Measurements from ENCODE around the gene RAB30. TPM values are rescaled to one million over a fixed set of nuclear protein-coding genes. Genes with fewer than 3 reads are reported as not detected.

The RAB30 gene
- polyA plus RNA-seq, 3 donors = 0.11 to 0.67 (median 0.54) TPM

- no peak overlapping the region for H3K9ac ChIP-seq (ENCODE audit: insufficient read depth, low read length, poor library complexity, severe bottlenecking)
- H3K36me3 ChIP-seq (replicated peaks in 1 of 2; ENCODE audit: control insufficient read depth in 1 of 2, insufficient read depth in 2 of 2, low read length in 2 of 2) = no peaks in the 10 kb centered on the region
- H3K4me1 ChIP-seq (ENCODE audit: control insufficient read depth in 1 of 2, insufficient read depth in 2 of 2, low read length in 2 of 2) = no peaks in the 10 kb centered on the region
- H4K20me1 ChIP-seq (ENCODE audit: insufficient read depth, low read length) = no peaks in the 10 kb centered on the region
- H3K4me3 ChIP-seq (replicated peaks in 1 of 3; ENCODE audit: low read depth in 2 of 3, low read length in 3 of 3) = no peak overlapping the region
- no peak overlapping the region for H3K4me2 ChIP-seq (replicated peaks; ENCODE audit: extremely low read depth, low read length, poor library complexity, severe bottlenecking)
- H3K27me3 ChIP-seq (ENCODE audit: control insufficient read depth in 2 of 2, insufficient read depth in 2 of 2, low read length in 2 of 2) = no peaks in the 10 kb centered on the region
- H2AFZ ChIP-seq (ENCODE audit: insufficient read depth, low read depth, low read length, poor library complexity, severe bottlenecking) = no peak overlapping the region
- TF ChIP-seq CTCF (IDR thresholded peaks at IDR 0.05) = no peak
- Mint-ChIP-seq H3K27ac (no peak overlapping the region), H3K4me3 (no peak overlapping the region), H3K27me3 (ENCODE audit: low read depth in 3 of 3) (peaks cover 0 to 3% (median 0%) of the 10 kb centered on the region in 3 donors), H3K9me3 (no peaks in the 10 kb centered on the region), H3K4me1 (no peaks in the 10 kb centered on the region), H3K36me3 (no peaks in the 10 kb centered on the region)
- no peak overlapping the region for H3K27ac ChIP-seq (ENCODE audit: low read depth in 1 of 2, low read length in 2 of 2)
- no peak for DNase-seq
- no peaks in the 10 kb centered on the region for H3K9me3 ChIP-seq (replicated peaks in 1 of 2; ENCODE audit: control insufficient read depth in 1 of 2, insufficient read depth in 1 of 2, low read length in 2 of 2)
- intact Hi-C loops (cut with micrococcal nuclease) = no loop called here
- H3K79me2 ChIP-seq (ENCODE audit: insufficient read depth, low read length) = no peaks in the 10 kb centered on the region
- 88% methylated on average over 1 of the region's 3 CpGs for WGBS (ENCODE audit: insufficient coverage)
These were observed 85.3 kb downstream of the RAB30 start for GRCh38 chr11:82986446-82986845.

GRCh38 chr11:82981852-82982251, 89.8 kb downstream of the RAB30 start:
- Mint-ChIP-seq H3K36me3 (no peaks in the 10 kb centered on the region), H3K4me1 (no peaks in the 10 kb centered on the region), H3K9me3 (no peaks in the 10 kb centered on the region), H3K27me3 (ENCODE audit: low read depth in 3 of 3) (no peaks in the 10 kb centered on the region), H3K4me3 (no peak overlapping the region), H3K27ac (no peak overlapping the region)
- no peaks in the 10 kb centered on the region for H3K79me2 ChIP-seq (ENCODE audit: insufficient read depth, low read length)
- no peaks in the 10 kb centered on the region for H3K27me3 ChIP-seq (ENCODE audit: control insufficient read depth in 2 of 2, insufficient read depth in 2 of 2, low read length in 2 of 2)
- H3K4me2 ChIP-seq (replicated peaks; ENCODE audit: extremely low read depth, low read length, poor library complexity, severe bottlenecking) = no peak overlapping the region
- H3K4me3 ChIP-seq (replicated peaks in 1 of 3; ENCODE audit: low read depth in 2 of 3, low read length in 3 of 3) = no peak overlapping the region
- H4K20me1 ChIP-seq (ENCODE audit: insufficient read depth, low read length) = no peaks in the 10 kb centered on the region
- no peak overlapping the region for H3K27ac ChIP-seq (ENCODE audit: low read depth in 1 of 2, low read length in 2 of 2)
- no peaks in the 10 kb centered on the region for H3K36me3 ChIP-seq (replicated peaks in 1 of 2; ENCODE audit: control insufficient read depth in 1 of 2, insufficient read depth in 2 of 2, low read length in 2 of 2)
- DNase-seq = no peak
- WGBS (ENCODE audit: insufficient coverage) = 100% methylated on average over 4 of the region's 6 CpGs
- intact Hi-C loops (cut with micrococcal nuclease) = no loop called here
- H3K9me3 ChIP-seq (replicated peaks in 1 of 2; ENCODE audit: control insufficient read depth in 1 of 2, insufficient read depth in 1 of 2, low read length in 2 of 2) = no peaks in the 10 kb centered on the region
- TF ChIP-seq CTCF (IDR thresholded peaks at IDR 0.05) = no peak
- H3K9ac ChIP-seq (ENCODE audit: insufficient read depth, low read length, poor library complexity, severe bottlenecking) = no peak overlapping the region
- no peaks in the 10 kb centered on the region for H3K4me1 ChIP-seq (ENCODE audit: control insufficient read depth in 1 of 2, insufficient read depth in 2 of 2, low read length in 2 of 2)
- H2AFZ ChIP-seq (ENCODE audit: insufficient read depth, low read depth, low read length, poor library complexity, severe bottlenecking) = no peak overlapping the region

All from CD14-positive monocyte (primary cell).